Inflammatory macrophage treated with lipopolysaccharide for 4 hours (primary cell): ENCODE results near the gene KCNF1.

Source experiments
- DNase-seq: peaks from one replicate; pipeline ENCODE4 v3.0.0-alpha.2; 2020

The KCNF1 gene

DNA sequence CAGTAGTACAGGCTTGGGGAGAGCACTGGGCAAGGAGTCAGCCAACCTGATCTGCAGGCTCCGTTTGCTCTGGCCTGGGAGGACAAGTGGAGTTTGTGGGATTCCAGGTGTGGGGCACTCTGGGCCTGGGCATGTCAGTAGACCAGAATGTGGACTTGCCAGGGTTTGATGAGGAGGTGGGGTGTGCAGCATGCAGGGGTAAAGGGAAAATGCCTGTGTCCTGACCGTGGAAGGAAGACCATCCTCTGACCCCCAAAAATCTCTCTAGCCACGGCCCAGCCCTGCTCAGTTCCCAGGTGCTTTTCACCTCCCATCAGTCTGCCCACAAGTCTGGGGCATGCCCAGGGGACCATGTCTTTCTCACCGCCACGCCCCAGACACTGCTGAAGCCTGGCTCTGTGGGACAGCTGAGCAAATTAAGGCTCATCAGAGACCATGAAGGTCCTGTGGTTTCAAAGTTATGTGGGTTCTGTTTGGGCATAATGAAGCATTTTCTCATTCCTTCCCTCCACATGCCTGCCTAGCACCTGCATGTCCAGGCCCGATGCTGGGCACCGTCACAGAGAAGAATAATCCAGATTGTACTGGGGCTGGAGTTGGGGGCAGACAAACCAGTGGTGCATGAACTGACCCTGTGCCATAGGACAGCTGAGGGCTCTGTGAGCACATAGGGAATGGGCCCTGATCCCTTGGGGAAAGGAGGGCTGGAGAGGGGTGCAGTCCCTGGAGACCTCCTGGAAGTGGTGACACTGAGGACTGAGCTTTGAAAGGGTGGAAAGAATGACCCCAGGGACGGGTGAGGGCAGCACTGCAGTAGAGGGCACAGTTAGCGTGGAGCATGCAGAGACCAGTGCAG lies 6.5 kb upstream of the KCNF1 start:
- DNase-seq = no peak

GRCh38 chr2:10905862-10906143 lies 5.9 kb upstream of the KCNF1 start:
- DNase-seq = no peak

DNA sequence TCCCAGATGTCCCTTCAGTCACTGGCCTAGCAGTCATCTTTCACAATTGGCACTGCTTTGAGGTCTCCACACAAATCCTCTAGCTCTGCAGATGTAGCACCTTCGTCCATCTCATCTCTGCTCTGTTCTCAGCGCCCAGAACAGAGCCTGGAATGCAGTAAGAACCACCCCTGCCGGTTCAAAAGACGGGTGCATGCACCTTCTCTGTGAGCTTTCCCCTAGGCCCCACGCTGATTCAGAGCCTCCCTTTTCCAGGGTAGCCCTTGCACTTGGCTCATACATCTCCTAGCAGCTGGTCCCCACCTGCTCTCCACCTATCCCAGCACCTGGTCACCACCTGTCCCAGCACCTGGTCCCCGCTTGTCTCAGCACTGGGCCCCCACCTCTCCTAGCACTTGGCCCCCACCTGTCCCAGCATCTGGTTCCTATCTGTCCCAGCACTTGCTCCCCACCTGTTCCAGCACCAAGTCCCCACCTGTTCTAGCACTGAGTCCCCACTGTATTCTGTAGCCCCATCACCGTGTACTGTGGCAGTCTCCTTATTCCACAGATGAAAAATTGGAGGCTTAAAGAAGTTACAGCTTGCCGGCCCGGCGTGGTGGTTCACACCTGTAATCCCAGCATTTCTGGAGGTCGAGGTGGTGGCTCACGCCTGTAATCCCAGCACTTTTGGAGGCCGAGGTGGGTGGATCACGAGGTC lies 4.7 kb upstream of the KCNF1 start:
- DNase-seq = no peak

DNA sequence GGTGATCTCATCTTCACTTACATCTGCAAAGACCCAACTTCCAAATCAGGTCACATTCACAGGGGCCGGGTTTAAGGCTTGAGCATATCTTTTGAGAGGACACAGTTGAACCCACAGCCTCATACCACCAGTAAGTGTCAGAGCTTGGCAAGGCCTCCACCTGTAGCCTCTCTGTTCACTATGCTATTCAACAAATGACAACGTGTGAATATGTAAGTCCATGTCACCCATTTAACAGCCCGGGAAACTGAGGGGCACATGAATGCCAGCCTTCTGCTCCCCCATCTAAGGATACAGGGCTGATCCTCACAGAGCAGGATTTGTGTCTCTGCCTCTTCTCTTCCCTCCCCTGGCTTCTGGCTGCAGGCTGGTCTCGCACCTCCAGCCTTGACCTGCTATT lies 3.5 kb upstream of the KCNF1 start:
- DNase-seq = no peak

DNA sequence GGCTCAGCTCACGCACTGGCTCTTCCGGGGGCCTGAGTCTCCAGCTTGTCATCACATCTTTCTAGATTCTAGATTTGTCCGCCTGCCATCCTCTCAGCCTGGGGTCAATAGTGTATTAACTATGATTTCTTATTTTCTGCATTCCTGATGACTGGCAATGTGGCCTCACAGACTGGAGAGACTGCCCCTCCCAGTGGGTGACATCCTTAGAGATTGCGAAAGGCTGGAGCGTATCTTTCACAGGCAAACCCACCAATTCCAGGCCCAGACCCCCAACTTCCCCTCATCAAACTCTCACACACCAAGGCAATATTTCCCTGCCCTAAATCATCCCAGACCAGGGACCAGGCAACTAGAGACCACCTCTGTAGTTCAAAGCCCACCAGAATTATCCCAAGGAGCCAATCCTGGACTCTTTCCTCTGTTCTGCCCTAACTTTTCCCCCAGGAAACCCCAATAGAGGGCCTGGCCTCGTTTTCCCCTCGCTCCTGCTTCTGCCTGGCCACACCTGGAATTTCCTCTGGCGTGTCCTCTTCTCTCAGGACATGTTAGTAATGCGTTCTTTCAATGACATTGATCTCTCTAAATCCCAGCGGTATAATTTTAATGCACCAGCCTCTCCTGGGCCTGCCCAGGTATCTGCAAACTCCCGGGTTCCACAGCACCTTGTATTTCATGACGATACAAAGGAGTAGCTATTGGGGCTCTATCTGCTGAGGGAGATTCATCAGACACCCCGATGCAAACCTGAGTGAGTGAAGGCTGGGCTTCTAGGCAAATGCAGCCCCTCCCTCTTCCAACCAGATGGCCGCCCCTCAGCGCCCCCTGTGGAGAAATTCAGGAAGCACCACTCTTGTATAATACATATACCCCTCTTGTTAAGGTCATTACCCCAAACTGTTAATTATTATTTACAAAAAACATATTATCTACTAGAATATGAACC lies 2.4 kb upstream of the KCNF1 start:
- DNase-seq = no peak

DNA sequence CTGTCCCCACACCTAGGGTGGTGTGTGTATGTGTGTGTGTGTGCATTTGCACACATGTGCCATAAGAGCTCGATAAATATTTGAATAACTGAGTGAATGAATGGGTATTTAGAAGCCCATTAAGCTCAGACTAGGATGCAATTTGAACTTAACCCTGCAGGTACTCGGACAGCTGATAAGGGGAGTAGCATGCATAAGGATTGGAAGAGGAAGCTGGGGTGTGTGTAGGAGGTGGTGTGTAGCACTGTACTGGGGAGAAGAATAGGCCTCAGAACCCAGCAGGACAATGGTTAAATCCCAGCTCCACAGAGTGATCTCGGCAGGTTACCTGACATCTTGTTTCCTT lies 1.8 kb upstream of the KCNF1 start:
- DNase-seq = no peak

- DNase-seq = no peak
Measured at GRCh38 chr2:10910625-10911024, 1.1 kb upstream of the KCNF1 start.

- DNase-seq = no peak
Measured at GRCh38 chr2:10912076-10912731, 470 bp downstream of the KCNF1 start.

DNA sequence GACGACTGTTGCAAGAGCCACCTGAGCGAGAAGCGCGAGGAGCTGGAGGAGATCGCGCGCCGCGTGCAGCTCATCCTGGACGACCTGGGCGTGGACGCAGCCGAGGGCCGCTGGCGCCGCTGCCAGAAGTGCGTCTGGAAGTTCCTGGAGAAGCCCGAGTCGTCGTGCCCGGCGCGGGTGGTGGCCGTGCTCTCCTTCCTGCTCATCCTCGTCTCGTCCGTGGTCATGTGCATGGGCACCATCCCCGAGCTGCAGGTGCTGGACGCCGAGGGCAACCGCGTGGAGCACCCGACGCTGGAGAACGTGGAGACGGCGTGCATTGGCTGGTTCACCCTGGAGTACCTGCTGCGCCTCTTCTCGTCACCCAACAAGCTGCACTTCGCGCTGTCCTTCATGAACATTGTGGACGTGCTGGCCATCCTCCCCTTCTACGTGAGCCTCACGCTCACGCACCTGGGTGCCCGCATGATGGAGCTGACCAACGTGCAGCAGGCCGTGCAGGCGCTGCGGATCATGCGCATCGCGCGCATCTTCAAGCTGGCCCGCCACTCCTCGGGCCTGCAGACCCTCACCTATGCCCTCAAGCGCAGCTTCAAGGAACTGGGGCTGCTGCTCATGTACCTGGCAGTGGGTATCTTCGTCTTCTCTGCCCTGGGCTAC lies 1.2 kb downstream of the KCNF1 start:
- no peak for DNase-seq

DNA sequence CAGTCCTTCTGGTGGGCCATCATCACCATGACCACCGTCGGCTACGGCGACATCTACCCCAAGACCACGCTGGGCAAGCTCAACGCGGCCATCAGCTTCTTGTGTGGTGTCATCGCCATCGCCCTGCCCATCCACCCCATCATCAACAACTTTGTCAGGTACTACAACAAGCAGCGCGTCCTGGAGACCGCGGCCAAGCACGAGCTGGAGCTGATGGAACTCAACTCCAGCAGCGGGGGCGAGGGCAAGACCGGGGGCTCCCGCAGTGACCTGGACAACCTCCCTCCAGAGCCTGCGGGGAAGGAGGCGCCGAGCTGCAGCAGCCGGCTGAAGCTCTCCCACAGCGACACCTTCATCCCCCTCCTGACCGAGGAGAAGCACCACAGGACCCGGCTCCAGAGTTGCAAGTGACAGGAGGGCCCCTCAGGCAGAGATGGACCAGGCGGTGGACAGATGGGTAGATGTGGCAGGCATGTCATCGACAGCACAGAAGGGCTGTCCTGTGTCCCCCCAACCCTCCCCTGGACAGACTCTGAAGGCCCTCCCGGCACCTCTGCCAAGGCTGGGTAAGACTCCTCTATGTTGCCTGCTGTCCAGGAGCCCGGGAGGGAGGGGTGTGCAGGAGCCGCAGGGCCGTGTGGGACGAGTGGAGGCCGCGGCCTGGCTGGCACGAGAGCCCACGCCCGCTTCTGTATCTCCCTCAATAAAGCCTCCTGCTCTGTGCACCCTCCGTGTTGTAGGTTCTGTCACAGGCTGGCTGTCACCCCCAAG lies 2.0 kb downstream of the KCNF1 start:
- DNase-seq = no peak

GRCh38 chr2:10914272-10914693 lies 2.5 kb downstream of the KCNF1 start:
- DNase-seq = peak; percentile 19

DNA sequence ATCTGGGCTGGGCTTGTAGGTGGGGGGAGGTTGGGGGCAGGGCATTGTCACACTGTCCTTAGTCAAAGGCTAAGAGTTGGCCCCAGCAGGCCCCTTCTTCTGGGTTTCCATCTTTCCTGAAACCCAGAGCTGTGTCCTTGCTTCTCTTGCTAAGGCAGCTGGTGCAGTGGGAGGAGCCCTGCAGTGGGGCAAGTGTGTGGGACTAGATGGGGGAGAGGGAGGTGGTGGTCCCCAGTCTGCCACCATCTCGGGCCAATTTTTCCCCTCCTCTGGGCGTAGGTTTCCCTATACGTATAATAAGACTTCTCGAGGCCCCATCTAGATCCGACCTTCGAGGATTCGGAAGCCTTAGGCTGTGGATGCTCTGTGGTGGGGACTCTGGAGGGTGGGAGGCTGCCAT lies 3.5 kb downstream of the KCNF1 start:
- DNase-seq = no peak

- no peak for DNase-seq
Measured at GRCh38 chr2:10915731-10916276, 4.1 kb downstream of the KCNF1 start.

GRCh38 chr2:10916953-10917352 lies 5.2 kb downstream of the KCNF1 start:
- no peak for DNase-seq

- DNase-seq = no peak
Measured at GRCh38 chr2:10917927-10918326, 6.2 kb downstream of the KCNF1 start.

- no peak for DNase-seq
Measured at GRCh38 chr2:10918661-10919409, 7.1 kb downstream of the KCNF1 start.

GRCh38 chr2:10919410-10919770 lies 7.7 kb downstream of the KCNF1 start:
- no peak for DNase-seq

DNA sequence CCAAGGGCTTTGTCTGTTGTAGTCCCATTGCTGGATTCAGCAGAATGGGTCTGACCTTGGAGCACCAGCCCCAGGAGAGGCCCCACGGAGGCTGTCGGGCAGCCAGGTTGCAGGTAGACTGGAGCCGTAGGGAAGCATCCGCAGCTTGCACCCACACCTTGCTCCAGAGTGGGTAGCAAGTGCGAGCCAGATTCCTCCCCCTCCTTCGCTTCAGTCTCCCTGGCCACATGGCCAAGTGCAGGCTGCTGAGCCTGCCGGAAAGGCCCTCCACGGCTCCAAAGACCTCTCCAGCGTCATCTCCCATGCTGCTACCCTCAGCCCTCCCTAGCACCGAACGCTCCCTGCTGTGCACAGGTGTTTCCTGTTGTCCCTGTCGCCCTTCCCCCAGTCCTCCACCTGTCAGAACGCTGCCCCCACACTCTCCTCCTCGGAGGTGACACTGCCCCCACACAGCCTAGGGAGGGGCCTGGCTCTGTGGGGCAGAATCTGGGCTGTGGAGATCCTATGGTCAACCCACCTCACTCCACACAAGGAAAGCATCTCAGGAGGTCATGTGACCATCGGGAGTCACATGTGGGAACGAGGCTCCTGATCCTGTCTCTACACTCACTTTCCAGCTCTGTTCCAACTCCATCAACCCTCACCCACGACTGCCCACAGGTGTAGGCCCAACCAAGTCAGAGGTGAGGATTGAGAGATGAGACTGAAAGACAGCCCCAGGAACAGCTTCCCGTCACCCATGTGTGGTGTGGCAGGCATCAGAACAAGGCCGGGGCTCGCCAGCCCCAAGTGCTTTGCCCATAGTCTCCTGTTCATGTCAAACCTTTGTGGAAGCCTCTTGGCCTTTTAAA lies 8.3 kb downstream of the KCNF1 start:
- DNase-seq = no peak

DNA sequence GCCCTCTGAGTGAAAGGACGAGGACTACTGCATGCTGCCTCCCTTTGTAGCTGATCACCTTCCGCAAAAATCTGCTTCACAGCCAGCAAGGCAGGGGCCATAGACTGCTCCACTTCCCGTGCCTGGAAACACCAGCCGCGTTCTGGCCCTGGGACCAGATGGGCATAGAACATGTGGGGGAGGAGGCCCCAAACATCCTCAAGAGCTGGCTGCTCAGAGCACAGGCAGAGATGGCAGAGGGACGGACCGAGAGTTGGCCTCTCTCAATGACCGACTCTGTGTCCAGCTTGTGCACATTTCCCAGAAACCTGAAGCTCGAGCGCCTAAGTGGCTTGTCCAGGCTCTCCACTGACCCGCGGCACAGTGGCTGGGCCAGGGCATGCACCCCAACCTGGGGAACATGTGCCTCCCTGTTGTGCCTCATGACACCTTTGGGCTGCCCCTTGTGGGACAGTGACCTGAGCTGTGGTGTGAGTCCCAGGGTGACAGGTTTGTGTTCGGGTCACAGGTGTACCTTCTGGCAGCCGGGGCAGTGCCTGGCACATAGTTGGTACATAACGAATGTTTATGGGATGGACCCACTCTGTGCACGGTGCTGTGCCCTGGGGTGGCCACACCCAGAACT lies 9.1 kb downstream of the KCNF1 start:
- no peak for DNase-seq
